COLO829 (cell line): ENCODE measurements around the gene FTO.

ENCODE experiments used
- DNase-seq: peaks from one replicate; pipeline ENCODE4 v3.0.0; 2012; ENCODE audit warnings: low spot score

The FTO gene

DNA sequence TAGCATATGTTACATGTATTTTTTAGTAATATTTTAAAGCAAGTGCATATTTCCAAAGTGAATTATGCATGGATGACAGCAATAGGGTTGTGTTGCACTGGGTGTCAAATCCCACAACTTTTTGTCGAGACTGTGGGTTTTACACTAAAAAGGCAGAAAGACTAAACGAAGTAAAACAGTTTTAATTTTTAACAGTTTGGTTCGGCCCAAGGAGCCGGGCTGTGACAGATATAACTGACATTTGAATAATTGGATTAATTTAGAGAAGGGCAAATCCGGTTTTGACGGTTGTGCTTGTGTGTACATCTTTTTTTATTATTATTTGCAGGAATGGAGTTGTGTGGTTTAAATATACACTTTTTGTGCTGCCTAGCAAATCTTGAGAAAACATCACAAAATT is 263.6 kb downstream of the FTO start:
- DNase-seq, result no peak

GRCh38 chr16:53968454-53968853 is 264.5 kb downstream of the FTO start:
- no peak for DNase-seq

DNA sequence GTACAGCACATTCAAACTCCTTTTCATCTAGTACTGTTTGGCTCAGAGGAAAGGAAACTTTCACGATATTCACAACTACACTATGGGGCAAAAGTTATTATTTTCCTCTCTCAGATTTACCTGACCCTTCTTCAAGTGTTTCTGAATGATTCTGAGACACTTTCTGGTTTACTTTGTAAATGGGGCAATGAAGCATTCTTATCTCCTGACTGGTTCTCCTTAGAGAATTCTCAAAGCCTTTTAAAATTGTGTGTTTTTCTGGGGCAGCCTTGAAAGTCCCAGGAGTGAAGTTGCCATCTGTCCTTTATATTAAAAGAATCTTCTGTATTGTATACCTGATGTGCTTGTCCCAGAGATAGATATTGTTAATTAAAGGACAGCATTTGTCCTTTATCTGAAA is 264.9 kb downstream of the FTO start:
- no peak for DNase-seq

GRCh38 chr16:53971616-53972015 is 267.7 kb downstream of the FTO start:
- no peak for DNase-seq

GRCh38 chr16:53973021-53973420 is 269.1 kb downstream of the FTO start:
- no peak for DNase-seq

DNA sequence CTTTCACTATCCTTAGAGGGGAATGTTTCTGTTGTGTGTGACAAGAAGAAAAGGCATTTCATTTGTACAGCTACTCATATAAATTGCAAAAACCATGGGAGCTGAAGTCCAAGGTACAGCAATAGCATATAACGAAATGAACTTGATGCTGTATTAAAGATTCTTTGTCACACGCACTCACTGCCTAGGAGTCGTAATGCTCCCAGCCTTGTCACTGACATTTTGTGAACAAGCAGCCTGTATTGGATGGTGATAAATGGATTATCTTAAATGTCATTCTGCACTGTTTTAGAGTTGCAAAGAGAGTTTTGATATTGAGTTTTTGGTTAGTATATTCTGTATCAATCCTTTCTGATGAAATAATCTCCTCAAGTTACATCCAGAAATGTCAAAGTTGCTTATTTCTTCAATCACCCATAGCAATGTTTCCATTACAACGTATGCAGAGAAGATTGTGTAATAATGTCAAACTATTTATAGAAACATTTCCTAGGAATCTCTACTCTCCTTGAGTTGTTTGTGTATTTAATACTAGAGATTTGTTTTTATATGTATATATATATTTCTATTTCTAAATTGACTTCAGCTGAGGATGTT is 270.6 kb downstream of the FTO start:
- no peak for DNase-seq

DNA sequence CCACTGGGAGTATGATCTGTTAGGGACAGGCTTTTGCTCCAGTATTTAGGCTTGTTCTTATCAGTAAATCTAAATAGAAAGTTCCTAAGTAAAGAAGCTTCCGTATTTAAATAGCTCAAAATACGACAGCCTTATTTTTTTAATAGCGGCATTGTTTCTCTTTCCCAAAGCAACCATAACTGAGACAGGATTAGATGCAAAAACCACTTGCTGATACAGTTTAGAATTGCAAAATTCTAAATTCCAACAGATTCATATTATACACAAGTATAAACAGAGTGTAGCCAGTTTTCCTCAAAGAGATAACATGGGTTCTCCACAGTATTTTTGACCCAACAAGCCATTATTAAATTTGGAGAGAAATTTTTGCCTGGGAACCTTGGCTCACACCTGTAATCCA is 276.7 kb downstream of the FTO start:
- no peak for DNase-seq

- DNase-seq, result no peak
Observed at GRCh38 chr16:53982631-53983042, 278.7 kb downstream of the FTO start.

GRCh38 chr16:53984936-53985335 is 281.0 kb downstream of the FTO start:
- DNase-seq, result no peak

- DNase-seq, result no peak
Observed at GRCh38 chr16:53985861-53986260, 281.9 kb downstream of the FTO start.

DNA sequence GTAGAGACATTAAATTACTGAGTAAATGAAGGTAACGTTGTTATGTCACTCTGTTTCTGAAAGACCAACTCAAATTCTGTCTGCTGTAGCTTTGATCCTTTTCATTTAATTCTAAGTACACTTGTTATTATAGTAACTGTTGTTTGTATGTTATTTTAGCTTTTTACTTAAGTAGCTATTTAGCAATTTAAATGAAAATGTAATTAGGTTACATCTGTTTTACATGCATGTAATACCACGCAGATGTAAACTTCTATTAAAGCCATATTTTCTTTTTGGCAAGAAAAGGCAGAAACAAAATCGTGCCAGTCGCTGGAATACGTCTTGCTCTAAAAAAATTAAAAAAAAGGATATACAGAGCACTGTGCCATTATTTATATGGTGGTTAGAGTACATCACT is 282.8 kb downstream of the FTO start:
- DNase-seq, result no peak

DNA sequence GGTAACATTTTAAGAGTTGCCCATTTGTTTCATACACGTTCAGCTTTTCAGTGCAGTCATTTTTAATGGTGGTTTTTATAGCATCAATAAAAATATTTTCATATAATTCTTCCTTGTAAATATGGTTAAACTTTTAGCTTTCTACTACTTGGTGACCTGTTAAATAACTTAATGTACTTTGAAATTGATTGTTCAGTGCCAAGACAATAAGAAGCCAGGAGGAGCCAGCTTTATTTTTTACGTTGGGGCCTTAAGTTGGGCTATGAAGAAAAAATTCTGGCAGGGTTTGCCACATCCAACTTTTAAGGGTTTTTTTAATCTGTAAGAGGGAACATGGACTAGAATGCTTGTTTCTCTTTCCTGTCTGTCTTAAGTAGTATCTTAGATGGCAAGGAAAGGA is 284.2 kb downstream of the FTO start:
- no peak for DNase-seq

DNA sequence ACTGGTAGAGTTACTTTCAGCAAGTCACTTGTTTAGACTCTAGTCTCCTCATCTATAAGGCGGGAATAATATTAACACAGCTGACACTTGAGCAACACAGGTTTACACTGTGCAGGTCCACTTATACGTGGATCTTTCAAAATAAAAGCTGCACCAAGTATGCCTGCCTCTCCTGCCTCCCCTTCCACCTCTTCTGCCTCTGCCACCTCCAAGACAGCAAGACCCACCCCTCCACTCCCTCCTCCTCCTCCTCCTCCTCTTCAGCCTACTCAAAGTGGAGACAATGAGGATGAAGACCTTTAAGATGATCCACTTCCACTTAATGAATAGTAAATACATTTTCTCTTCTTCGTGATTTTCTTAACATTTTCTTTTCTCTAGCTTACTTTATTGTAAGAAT is 285.6 kb downstream of the FTO start:
- DNase-seq, result no peak

- DNase-seq, result no peak
Observed at GRCh38 chr16:53991754-53992378, 287.9 kb downstream of the FTO start.

DNA sequence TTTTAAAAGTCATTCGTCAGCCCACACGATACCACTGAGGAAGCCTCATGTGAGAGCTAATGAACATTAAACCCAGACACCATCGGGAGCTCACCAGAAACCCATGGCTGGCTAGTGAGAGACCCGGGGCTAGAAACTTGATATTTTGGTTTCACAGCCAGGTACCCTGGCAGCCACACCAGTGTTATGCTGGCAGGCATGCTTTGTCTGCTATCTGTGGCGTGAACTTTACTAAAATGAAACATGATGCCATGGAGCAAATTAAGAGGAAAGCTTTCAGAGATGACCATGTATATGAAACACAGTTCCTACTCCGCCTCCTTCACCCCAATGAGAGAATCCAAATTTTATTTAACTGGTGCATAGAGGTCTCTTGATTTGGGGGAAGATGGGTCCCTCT is 291.4 kb downstream of the FTO start:
- DNase-seq, result no peak

DNA sequence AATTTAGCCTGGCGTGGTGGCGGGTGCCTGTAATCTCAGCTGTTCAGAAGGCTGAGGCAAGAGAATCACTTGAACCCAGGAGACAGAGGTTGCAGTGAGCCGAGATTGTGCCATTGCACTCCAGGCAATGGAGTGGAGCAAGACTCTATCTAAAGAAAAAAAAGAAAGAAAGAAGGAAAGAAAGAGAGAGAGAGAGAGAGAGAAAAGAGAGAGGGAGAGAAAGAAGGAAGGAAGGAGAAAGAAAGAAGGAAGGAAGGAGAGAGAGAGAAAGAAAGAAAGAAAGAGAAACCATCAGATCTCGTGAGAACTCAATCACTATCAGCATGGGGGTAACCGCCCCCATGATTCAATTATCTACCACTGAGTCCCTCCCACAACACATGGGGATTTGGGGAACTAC is 293.0 kb downstream of the FTO start:
- no peak for DNase-seq

DNA sequence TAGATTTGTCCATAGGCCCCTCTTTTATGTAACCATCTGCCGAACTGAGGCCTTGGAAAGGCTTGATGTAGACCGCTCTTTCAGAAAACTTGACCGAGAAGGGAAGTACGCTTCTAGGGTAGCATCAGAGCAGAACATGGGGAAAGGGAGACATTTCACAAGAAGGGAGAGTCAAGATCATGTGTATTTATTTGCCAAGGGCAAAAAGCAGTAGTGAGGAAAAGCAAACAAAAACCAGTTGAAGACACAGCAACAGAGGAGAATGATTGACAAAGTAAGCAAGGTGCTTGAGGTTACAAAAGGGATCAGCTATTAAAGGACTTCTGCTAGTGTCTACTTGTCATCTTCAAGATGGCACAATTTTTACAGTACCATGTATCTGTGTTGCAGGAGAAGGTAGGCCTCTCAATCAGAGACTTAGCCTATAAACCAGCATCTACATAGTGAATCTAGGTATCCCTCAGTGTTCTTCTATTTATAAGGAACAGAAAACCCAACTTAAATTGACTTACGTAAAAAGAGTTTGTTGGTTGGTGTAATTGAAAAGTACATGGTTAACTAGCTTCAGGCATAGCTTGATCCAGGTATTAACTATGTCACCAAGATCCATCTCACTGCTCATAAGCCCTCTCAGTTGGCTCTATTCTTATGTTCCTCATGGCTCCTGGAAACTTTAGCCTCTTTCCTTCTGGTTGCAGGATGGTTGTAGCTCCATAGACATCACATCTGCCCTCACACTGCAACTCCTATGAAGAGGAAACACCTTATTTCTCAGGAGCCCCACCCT is 294.3 kb downstream of the FTO start:
- no peak for DNase-seq

DNA sequence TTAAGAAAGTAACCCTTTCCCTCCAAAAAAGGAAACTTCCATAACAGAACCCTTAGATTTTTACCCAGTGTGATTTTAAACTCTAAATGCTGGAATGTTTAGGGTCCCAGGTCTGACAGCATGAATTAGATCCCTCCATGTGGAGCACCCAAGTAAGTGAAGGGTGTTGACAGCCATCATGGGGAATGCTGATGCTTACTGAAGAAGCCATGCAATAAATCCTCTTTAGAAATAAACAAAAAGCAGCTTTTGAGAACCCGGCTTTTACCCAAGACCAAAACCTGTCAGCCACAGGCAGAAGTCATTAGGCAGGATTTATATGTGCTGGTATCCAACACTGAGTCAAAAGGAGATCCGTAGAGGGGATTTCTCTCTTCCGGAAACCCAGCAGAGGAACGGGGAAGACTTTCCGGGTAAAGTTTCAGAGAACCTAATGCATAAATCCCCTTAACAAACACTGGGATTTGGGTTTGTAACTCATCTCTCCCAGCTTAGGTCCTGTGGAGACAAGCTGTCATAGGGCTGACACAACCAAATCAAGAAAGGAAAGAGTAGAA is 295.1 kb downstream of the FTO start:
- no peak for DNase-seq

GRCh38 chr16:53999841-54000240 is 295.9 kb downstream of the FTO start:
- no peak for DNase-seq

- DNase-seq, result no peak
Observed at GRCh38 chr16:54000361-54000760, 296.4 kb downstream of the FTO start.

DNA sequence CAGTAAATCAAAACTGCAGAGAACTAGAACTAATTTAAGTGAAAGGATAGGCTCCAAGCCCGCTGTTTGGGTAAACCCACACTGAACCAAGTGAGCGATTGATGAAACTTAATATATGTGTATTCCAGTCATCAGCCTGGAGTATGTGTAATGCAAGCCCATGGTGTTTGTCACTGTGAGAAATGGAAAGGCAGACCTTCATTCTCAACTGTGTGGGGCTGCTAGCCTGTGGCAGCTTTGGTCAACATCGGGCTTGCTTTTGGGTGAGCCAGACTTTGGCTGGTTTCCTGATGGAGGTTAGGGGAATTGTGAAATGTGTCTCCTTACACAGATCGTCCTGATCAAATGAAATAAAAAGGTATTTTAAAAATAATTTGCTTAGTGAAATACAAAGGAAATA is 302.7 kb downstream of the FTO start:
- no peak for DNase-seq

DNA sequence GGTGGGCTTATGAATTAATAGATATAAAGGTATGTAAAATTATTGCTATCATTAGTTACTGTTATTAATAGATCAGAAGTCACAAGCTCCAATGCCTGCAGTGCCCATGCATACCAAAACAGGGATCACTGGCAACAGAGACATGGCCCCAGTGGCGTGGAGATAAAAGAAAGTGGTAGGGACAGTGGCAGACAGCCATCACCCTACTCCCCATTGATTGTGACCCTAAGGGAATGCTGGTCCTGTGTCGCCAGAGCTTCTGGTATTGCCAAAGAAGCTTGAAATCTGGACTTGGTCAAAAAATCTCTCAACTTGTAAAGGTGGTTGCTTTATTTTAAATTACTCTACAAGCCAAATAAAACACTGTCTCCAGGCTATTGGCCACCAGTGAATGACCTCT is 303.5 kb downstream of the FTO start:
- no peak for DNase-seq

DNA sequence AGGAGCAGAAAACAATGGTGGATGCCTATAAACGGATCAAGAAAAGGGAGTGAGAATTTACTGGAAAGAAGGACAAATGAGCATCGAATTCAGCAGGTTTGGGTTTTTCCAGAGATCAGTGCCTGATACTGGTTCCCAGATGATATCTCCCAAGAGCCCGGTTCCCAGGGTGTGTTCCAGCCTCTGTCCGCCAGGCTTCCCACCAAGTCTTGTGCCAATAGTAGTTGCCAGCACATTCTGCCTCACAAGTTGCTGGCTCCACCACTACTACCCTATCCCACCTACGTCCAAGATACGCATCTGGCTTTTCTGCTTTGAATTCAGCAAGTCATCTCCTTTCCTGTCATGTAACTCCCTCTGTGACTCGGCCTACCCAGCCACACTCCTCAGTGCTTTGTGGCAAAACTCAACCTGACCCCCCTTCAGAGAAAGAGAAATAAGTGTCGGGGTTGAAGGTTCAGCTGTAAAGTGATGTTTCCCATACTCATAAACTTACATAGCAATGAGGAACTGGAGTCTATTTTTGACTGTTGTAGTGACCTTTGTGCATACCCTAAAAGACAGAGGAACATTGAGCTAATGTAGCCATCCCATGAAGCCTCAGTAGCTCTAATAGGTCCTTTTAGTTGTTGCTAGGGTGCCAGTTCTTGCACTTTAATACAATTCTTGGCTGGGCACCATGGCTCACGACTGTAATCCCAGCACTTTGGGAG is 305.7 kb downstream of the FTO start:
- no peak for DNase-seq
